ENCODE measurements around the gene CELSR1. TPM values are rescaled to one million over a fixed set of nuclear protein-coding genes. Genes with fewer than 3 reads are reported as not detected.

Gene CELSR1
- total RNA-seq, 1 donor from 2014 or later = 16.0 TPM

GRCh38 chr22:46346680-46347405 lies 190.6 kb downstream of the CELSR1 start:
- no peak for TF ChIP-seq CTCF (IDR thresholded peaks at IDR 0.05)
- no peaks in the 10 kb centered on the region for H3K9me3 Mint-ChIP-seq (ENCODE audit: unreplicated experiment)
- no peaks in the 10 kb centered on the region for H3K27me3 Mint-ChIP-seq (ENCODE audit: unreplicated experiment)
- no peak for DNase-seq (ENCODE audit: extremely low spot score, unreplicated experiment)
- no peak overlapping the region for H3K4me3 Mint-ChIP-seq (ENCODE audit: unreplicated experiment)
- H3K4me1 Mint-ChIP-seq (ENCODE audit: unreplicated experiment) = no peaks in the 10 kb centered on the region
- H3K27ac Mint-ChIP-seq (ENCODE audit: unreplicated experiment) = no peak overlapping the region
- H3K36me3 Mint-ChIP-seq (ENCODE audit: unreplicated experiment) = peaks cover 43% of the 10 kb centered on the region

- H3K36me3 Mint-ChIP-seq (ENCODE audit: unreplicated experiment) = peaks cover 39% of the 10 kb centered on the region
- DNase-seq (ENCODE audit: extremely low spot score, unreplicated experiment) = no peak
Measured at GRCh38 chr22:46340676-46341075, 196.7 kb downstream of the CELSR1 start.

GRCh38 chr22:46339956-46340355 lies 197.5 kb downstream of the CELSR1 start:
- no peaks in the 10 kb centered on the region for H3K27me3 Mint-ChIP-seq (ENCODE audit: unreplicated experiment)
- no peak for TF ChIP-seq CTCF (IDR thresholded peaks at IDR 0.05)
- H3K27ac Mint-ChIP-seq (ENCODE audit: unreplicated experiment) = no peak overlapping the region
- no peaks in the 10 kb centered on the region for H3K9me3 Mint-ChIP-seq (ENCODE audit: unreplicated experiment)
- H3K36me3 Mint-ChIP-seq (ENCODE audit: unreplicated experiment) = peaks cover 37% of the 10 kb centered on the region
- H3K4me1 Mint-ChIP-seq (ENCODE audit: unreplicated experiment) = peaks cover 11% of the 10 kb centered on the region
- no peak for DNase-seq (ENCODE audit: extremely low spot score, unreplicated experiment)
- H3K4me3 Mint-ChIP-seq (ENCODE audit: unreplicated experiment) = no peak overlapping the region

More at GRCh38 chr22:46340676-46341075, 196.7 kb downstream of the CELSR1 start:
- H3K4me3 Mint-ChIP-seq (ENCODE audit: unreplicated experiment) = no peak overlapping the region
- H3K4me1 Mint-ChIP-seq (ENCODE audit: unreplicated experiment) = peaks cover 9% of the 10 kb centered on the region
- H3K9me3 Mint-ChIP-seq (ENCODE audit: unreplicated experiment) = no peaks in the 10 kb centered on the region
- H3K27ac Mint-ChIP-seq (ENCODE audit: unreplicated experiment) = no peak overlapping the region
- H3K27me3 Mint-ChIP-seq (ENCODE audit: unreplicated experiment) = no peaks in the 10 kb centered on the region
- TF ChIP-seq CTCF (IDR thresholded peaks at IDR 0.05) = no peak

GRCh38 chr22:46338636-46339035 lies 198.8 kb downstream of the CELSR1 start:
- H3K9me3 Mint-ChIP-seq (ENCODE audit: unreplicated experiment) = no peaks in the 10 kb centered on the region
- no peak overlapping the region for H3K27ac Mint-ChIP-seq (ENCODE audit: unreplicated experiment)
- H3K27me3 Mint-ChIP-seq (ENCODE audit: unreplicated experiment) = no peaks in the 10 kb centered on the region
- H3K36me3 Mint-ChIP-seq (ENCODE audit: unreplicated experiment) = peaks cover 31% of the 10 kb centered on the region
- no peak overlapping the region for H3K4me3 Mint-ChIP-seq (ENCODE audit: unreplicated experiment)
- DNase-seq (ENCODE audit: extremely low spot score, unreplicated experiment) = no peak
- peaks cover 14% of the 10 kb centered on the region for H3K4me1 Mint-ChIP-seq (ENCODE audit: unreplicated experiment)
- TF ChIP-seq CTCF (IDR thresholded peaks at IDR 0.05) = no peak

- Mint-ChIP-seq H3K27me3 (ENCODE audit: unreplicated experiment) (no peaks in the 10 kb centered on the region), H3K4me3 (ENCODE audit: unreplicated experiment) (no peak overlapping the region), H3K36me3 (ENCODE audit: unreplicated experiment) (peaks cover 27% of the 10 kb centered on the region), H3K27ac (ENCODE audit: unreplicated experiment) (no peak overlapping the region), H3K9me3 (ENCODE audit: unreplicated experiment) (no peaks in the 10 kb centered on the region), H3K4me1 (ENCODE audit: unreplicated experiment) (peaks cover 14% of the 10 kb centered on the region)
- TF ChIP-seq CTCF (IDR thresholded peaks at IDR 0.05) = no peak
- DNase-seq (ENCODE audit: extremely low spot score, unreplicated experiment) = no peak
Measured at GRCh38 chr22:46337870-46338269, 199.6 kb downstream of the CELSR1 start.
